PC-9 (cell line): ENCODE results near the gene RAPGEF1.

Experiments used
- CTCF ChIP-seq: fragments of 200-600 bp; sonication (generic); conservative IDR thresholded peaks from 2 replicates; pipeline ENCODE4 v1.6.1; 2017; ENCODE audit warnings: mixed run types, antibody characterized with exemption, mild to moderate bottlenecking, moderate library complexity
- EZH2 ChIP-seq: fragments of 200-600 bp; sonication (generic); IDR thresholded peaks from 2 replicates; pipeline ENCODE4 v1.8.0; 2017; ENCODE audit warnings: antibody characterized with exemption, low read depth

DNA sequence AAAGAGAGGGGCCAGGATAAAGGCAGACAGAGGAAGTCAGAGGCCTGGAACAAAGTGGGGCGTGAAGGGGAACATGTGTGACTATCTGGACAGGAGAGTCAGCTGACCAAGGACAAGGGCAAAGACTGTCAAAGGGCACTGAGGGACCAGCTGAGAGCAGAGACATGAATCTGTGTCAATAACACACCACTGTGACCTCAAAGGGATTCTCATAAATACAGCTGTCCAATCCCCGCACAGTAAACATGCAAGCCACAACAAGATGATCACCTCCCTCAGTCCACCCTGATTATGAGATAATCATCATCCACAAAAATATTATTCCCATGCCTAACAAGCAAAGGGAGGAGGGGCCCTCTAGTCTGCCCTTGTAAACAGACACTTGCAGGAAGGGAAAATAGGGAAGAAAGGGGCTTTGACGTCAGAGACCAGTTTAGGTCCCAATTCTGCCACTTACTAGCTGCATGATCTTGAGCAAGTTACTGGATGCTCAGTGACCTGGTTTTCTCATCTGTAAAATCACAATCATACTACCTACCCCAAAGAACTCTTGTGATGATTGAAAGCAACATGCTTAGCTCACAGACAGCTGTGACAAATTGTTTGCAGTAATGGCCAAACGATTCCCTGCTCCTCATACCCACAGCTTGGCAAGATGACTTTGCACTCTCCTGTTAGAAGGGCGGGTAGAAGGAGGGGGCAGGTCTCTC lies 41.8 kb downstream of the RAPGEF1 start:
- TF ChIP-seq CTCF (no peak), EZH2 (no peak)
